ENCODE results near the gene MATK.

MATK gene

DNA sequence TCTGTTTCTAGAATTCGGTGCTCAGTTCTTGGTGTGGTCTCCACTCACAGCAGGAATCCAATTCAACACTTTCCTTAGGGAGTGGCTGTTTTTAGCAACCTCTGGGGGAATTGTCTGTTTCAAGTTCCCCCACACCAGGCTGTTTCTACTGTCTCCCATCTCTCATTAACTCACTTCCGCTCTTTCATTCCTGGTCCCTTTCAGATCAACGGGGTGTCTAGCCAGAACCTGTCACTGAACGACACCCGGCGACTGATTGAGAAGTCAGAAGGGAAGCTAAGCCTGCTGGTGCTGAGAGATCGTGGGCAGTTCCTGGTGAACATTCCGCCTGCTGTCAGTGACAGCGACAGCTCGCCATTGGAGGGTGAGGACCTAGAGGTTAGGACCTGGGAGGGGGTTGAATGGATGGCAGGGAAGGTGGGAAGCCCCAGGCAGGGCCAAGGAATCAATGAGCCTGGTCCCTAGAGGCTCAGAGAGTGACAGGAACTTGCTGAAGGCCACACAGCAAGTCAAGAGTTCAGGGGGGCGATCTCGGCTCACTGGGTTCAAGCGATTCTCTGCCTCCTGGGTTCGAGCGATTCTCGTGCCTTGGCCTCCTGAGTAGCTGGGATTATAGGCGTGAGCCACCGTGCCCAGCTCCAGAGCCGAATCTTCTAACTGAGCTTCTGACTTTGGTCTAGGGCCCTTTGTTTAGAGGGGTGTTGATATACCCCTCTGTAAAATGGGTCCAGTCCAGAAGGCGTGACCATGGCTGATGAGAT lies 52.5 kb downstream of the MATK start:
- ChIA-PET POLR2A (interaction anchor here (1.6 kb wide), 1 partner anchor 29 kb away, joined by 5 read pairs; the partner anchor contains the start of gene MRPL54), CTCF (no interaction called here)
- no peak for DNase-seq (ENCODE audit: extremely low spot score)
- no peak for TF ChIP-seq TARDBP (IDR thresholded peaks at IDR 0.05)
- no peak for TF ChIP-seq SUZ12 (IDR thresholded peaks at IDR 0.05)
- no peak for TF ChIP-seq L3MBTL2 (conservative IDR thresholded peaks at IDR 0.05)

DNA sequence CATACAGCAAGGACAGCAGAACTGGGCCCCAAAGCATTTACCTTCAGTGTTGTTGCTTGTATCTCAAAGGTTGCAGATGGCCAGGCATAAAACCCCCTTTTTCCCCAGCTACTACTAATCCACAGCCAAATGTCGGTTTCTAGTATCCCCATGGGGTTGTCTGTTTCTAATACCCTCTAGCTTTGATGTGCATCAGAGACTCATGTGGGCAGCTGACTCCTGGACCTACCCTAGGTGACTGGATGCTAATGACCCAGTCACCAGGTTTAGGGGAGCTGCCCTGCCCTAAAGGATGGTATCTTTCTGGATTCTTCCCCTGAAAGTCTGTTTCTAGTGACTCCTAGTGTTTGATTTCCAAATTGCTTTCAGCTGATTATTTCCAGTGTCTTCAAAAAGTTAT lies 54.1 kb downstream of the MATK start:
- no peak for DNase-seq (ENCODE audit: extremely low spot score)
- ChIA-PET POLR2A (no interaction called here), CTCF (no interaction called here)
- TF ChIP-seq L3MBTL2 (conservative IDR thresholded peaks at IDR 0.05) = no peak
- no peak for TF ChIP-seq CTBP1 (IDR thresholded peaks at IDR 0.05; ENCODE audit: borderline replicate concordance)
- no peak for TF ChIP-seq ARNT (IDR thresholded peaks at IDR 0.05)
- no peak for TF ChIP-seq TARDBP (IDR thresholded peaks at IDR 0.05)
- no peak for TF ChIP-seq FOXM1 (IDR thresholded peaks at IDR 0.05; ENCODE audit: borderline replicate concordance)
- no peak for TF ChIP-seq LEF1 (IDR thresholded peaks at IDR 0.05; ENCODE audit: borderline replicate concordance)
- no peak for TF ChIP-seq ZNF384 (IDR thresholded peaks at IDR 0.05)
- TF ChIP-seq FOXA1 (IDR thresholded peaks at IDR 0.05) = no peak
- TF ChIP-seq, protein P1, sequence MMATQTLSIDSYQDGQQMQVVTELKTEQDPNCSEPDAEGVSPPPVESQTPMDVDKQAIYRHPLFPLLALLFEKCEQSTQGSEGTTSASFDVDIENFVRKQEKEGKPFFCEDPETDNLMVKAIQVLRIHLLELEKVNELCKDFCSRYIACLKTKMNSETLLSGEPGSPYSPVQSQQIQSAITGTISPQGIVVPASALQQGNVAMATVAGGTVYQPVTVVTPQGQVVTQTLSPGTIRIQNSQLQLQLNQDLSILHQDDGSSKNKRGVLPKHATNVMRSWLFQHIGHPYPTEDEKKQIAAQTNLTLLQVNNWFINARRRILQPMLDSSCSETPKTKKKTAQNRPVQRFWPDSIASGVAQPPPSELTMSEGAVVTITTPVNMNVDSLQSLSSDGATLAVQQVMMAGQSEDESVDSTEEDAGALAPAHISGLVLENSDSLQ (IDR thresholded peaks at IDR 0.05) = no peak
- no peak for TF ChIP-seq HDGF (IDR thresholded peaks at IDR 0.05; ENCODE audit: borderline replicate concordance)
- TF ChIP-seq NFRKB (IDR thresholded peaks at IDR 0.05) = no peak
- no peak for TF ChIP-seq FOXK2 (IDR thresholded peaks at IDR 0.05)
- TF ChIP-seq SUZ12 (IDR thresholded peaks at IDR 0.05) = no peak
- TF ChIP-seq SP1 (IDR thresholded peaks at IDR 0.05) = no peak
- no peak for TF ChIP-seq ELF4 (IDR thresholded peaks at IDR 0.05)
- no peak for TF ChIP-seq BHLHE40 (IDR thresholded peaks at IDR 0.05; ENCODE audit: borderline replicate concordance)

DNA sequence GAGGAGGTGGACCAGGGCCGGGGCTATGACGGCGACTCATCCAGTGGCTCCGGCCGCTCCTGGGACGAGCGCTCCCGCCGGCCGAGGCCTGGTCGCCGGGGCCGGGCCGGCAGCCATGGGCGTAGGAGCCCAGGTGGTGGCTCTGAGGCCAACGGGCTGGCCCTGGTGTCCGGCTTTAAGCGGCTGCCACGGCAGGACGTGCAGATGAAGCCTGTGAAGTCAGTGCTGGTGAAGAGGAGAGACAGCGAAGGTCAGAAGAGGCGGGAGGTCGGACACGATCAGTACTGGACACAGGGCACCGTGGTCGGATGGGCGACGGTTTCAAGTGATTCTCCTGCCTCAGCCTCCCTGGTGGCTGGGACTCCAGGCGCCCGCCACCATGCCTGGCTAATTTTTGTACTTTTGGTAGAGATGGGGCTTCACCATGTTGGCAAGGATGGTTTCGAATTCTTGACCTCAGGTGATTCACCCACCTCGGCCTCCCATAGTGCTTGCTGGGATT lies 55.7 kb downstream of the MATK start:
- DNase-seq (ENCODE audit: extremely low spot score) = no peak
- TF ChIP-seq FOXA1 (IDR thresholded peaks at IDR 0.05) (no peak), ZNF384 (IDR thresholded peaks at IDR 0.05) (no peak), NFRKB (IDR thresholded peaks at IDR 0.05) (no peak), HDGF (IDR thresholded peaks at IDR 0.05; ENCODE audit: borderline replicate concordance) (no peak), FOXM1 (IDR thresholded peaks at IDR 0.05; ENCODE audit: borderline replicate concordance) (no peak), SUZ12 (IDR thresholded peaks at IDR 0.05) (no peak)
- TF ChIP-seq, protein P1 (IDR thresholded peaks at IDR 0.05) = no peak

More for the DNA sequence above, 55.7 kb downstream of the MATK start:
- CTCF ChIA-PET = no interaction called here
- POLR2A ChIA-PET = interaction anchor here (1.3 kb wide), 1 partner anchor 32 kb away, joined by 4 read pairs; the partner anchor contains the start of gene MRPL54
